Stimulated activated CD4-positive, alpha-beta T cell treated with anti-CD3 and anti-CD28 coated beads, Interleukin-2, amount 100 ng/mL, for 48 hours (primary cell): ENCODE data around the gene WDR26.
A peak's percentile ranks its signal among the peaks of the same experiment; 100 is the strongest.
"Not testable (repeated sequence)": the region's sequence is repeated elsewhere in the genome, so short reads cannot be mapped to it uniquely, and the experiment has no call there.

Experiments used
- DNase-seq, 2 donors: peaks; one replicate each; pipeline ENCODE4 v3.0.0-alpha.2; 2020

Gene WDR26

DNA sequence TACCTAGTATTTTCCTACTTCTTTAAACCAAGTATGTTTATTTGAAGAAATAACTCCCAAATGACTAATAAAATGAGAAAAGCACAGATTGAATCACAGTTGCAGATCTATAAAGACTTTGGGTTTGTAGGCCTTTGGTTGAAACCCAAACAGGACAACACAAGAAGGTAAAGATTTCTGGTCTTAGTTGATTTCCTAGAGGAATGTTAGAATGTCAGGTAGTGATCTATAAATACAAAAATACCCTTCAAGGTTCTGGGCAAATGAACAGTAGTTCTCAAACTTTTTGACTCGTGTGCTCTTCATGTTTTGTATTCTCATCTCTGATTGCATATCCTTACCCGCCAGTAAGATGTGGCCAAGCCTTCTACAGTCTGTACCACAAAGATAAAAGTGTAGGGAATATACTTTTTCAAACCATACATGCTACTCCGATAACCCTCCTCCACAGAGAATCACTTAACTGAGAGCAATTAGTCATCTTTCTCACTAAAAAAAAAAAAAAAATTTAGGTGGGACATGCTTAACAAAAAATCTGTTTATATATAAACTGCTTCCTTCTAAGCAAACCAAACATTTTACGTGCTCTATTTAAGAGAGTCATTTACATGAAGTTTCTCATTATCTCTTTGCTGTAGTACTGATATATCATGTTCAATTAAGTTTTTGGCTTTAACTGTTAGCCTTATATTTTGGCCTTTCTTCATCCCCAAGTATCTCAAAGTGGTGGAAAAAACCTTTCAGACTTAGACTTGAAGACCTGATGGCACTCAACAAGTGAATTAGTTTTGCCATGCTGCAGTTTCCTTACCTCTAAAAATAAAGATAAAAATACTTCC is 42.0 kb downstream of the WDR26 start:
- DNase-seq, result no peak

DNA sequence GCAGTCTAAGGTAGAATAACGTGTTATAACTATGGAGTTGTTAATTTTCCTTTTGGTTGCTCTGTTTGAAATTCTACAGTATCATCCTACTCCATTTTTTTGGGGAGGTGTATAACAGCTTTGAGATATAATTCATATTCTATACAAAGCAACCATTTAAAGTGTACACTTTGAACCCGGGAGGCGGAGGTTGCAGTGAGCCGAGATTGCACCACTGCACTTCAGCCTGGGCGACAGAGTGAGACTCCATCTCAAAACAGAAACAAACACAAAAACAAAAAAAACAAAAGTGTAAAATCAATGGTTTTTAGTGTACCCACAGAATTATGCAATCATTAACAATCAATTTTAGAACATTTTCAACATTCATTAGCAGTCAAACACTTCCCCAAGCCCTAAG is 44.1 kb downstream of the WDR26 start:
- no peak for DNase-seq

DNA sequence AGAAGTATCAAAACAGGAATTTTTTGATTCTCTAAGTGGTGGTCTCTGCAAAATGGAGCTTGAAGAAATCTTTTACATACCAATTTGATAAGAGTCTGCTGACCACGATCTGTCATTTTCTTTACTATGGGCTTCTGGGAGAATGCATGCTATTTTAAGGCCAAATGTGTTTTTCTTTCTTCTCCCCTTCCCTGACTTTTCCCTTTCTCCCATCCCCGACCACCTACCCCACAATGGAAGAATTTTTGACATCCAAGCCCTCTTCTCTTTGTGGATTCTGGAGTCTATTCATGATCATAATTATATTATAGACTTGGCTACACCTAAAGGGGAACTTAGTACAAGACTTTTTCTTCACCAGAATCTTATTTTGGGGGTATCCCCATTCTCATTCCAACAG is 46.7 kb downstream of the WDR26 start:
- DNase-seq, result no peak

DNA sequence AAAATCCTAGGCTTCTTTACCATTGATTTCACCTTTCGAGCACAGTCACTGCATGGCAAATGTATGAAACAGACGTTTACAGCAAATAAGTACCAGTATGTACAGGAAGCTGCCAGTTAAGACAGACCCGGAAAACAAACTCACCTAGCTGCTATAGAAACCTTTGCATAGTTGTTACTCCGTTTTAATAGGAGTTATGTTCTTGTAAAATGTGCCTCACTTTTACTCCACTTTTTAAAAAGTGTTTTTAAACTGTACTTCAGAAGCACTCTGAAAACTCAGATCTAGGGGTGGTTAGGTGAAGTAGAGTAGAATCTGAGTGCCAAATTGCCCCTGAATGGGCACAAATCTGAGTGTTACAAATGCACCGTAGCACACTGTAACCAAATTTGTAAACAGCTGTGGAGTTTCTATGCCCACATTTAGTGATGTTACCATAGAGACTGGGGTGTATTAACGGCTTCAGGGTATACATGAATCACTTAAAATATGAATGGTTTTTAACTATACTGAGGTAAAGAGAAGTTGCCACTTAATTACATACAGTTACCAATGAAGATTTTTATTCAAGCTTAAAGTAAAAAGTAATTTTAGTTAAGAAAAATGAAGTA is 47.2 kb downstream of the WDR26 start:
- DNase-seq, result no peak

DNA sequence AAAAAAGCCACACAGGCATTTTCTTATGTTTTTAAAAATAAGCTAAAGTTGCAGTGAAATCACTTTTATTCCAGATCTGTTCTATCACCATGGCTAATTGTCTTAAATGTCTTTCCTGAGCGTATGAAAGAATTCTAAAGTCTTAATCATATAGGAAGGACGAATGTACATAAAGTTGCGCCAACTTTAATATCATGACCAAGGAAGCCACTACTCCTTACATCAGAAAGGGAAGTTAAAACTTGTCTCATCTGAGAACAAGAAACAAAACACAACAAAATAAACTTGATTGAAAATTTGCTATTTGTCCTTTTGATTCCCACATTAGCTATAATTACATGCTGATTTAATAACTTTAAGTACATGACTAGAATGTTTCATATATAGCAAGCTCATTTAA is 51.4 kb downstream of the WDR26 start:
- DNase-seq, result no peak

DNA sequence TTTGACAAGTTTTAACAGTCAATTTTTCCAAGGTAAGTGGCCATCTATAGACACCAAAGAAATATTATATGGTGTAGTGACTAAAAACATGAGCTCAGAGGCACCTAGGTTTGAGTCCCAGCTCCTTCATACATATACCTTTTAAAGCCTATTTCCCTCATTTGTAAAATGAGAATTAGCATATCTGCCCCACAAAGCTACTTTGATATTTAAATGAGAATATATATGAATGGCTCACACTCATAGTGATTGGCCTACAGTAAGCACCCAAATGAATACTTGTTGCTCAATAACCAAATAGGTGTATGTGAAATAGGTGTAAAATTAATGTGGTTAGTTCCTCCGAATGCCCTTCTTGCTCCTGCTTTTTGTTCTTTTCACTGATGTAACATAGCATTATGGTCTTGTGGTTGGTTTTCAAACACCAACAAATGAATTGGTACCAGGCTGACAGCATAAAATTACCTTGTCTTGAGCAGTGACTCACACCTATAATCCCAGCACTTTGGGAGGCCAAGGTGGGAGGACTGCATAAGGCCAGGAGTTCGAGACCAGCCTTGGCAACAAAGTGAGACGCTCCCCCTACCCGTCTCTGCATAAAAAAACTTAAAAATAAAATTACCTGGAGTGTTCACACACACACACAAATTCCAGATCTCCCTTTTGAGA is 52.6 kb downstream of the WDR26 start:
- DNase-seq, result no peak

DNA sequence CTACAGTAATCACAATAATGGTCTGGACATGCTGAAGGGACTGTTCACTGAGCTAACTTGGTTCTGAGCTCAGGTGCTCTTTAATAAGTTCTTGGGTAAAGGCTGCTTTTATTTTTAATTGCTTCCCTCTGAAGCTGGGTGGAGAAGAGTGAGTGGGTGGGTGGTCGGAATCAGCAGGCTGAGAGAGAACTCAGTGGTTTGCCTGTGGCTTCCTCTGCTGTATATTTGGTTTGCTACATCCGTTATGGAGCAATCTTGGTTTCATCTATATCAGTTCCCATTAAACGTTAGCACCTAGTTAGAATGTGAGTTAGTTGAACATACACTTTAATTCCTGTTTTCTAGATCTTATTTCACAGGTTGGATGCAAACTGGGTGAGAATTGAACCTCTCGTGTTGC is 54.6 kb downstream of the WDR26 start:
- DNase-seq, result peak in 1 of 2 donors; percentile 39

DNA sequence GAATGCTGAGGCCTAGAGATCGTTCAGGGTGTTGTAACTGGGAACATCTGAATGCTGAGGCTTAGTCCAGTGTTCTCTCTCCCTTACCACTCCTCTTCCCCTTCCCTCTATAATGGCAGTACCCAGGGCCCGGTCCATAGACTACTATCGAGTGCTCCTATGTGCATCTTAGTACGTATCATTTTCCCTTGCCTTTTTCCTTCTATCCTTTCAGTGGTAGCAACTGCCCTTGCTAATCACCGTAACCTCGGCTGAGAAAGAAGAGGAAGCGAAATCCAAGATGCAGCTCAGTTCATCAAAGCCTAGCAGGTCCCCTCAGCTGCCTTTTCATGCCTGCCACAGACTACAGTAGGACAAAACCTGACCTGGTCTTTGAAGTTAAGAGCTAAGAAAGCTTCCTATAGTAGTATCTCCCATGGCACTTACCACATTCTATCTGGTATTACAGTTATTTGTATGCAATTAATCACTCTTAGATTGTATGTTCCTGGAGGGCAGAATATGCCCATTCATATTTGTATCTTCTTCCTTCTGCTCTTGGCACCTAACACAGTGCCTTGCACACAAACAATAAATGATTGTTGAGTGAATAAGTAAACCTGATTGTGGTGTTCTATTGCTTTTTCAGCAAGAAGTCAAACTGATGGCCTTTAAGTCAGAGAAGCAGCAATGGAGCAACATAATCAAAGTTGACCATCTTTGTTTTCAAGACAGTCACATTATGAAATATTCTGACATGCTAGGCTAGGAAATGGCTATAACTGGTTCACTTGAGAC is 55.6 kb downstream of the WDR26 start:
- no peak for DNase-seq

DNA sequence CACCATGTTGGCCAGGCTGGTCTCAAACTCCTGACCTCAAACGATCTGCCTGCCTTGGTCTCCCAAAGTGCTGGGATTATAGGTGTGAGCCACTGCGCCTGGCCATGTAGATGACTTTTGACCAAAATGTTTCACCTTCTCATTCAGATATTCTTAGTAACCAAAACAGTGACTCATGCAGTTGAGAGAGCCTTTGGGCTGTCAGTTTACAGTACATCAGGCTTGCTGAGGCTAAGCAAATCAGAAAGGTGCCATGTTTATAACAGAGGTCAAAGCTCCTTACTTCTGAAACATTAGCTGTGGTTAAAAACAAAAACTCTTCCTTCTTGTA is 57.0 kb downstream of the WDR26 start:
- no peak for DNase-seq

DNA sequence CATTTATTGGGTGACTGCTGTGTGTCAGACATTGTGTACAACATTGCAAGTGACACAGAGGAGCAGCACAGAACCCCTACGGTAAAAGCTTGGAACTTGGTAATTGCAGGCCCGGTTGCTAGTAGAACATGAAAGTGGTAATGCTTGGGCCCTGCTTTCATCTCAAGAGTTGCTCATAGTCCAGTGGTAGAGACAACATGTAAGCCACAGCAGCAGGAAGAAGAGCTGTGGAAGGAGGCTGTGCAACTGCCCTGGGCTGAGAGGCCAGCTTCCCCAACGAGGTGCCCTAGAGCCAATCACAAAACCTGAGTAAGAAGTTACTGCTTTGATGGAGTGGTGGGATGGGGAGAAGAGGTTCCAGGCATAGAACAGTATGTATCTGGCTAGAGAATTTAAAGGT is 59.5 kb downstream of the WDR26 start:
- no peak for DNase-seq

DNA sequence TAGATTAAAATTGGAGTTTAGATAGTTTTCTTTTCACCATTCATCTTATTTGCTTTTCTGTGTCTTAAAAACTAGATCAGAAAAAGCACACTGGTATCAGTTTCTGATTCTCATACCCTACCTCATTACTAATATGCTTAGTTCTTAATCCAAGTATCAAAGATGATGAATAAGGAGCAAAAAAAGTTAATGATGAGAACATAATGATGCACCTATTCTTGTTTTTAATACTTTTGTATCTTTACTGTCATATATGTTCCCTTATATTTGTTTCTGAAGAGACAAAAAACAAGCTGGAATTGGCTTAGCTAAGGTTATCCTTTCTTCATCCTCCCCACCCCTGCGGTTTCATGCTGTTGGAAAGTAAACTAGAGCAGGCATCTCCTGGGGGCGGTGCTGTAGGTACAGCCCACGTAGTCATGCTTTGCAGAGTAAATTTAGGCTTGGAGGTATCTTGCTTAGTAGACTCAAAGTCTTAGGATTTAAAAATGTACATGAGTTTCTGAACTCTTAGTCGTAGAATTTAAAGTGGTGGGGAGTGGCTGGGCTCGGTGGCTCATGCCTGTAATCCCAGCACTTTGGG is 61.5 kb downstream of the WDR26 start:
- no peak for DNase-seq

DNA sequence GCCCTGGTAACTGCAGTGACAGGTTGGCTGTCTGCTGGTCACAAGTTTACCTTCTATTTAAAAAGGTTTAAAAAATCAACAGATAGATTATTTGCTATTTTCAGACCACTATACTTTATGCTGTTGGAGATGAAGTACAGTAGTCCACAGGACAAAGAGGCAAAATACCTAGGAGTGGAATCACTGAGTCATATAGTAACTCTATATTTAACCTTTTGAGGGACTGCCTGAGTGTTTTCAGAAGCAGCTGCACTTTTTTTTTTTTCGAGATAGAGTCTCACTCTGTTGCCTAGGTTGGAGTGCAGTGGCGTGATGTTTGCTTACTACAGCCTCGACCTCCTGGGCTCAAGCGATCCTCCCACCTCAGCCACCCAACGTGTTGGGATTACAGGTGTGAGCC is 66.2 kb downstream of the WDR26 start:
- DNase-seq, result no peak

DNA sequence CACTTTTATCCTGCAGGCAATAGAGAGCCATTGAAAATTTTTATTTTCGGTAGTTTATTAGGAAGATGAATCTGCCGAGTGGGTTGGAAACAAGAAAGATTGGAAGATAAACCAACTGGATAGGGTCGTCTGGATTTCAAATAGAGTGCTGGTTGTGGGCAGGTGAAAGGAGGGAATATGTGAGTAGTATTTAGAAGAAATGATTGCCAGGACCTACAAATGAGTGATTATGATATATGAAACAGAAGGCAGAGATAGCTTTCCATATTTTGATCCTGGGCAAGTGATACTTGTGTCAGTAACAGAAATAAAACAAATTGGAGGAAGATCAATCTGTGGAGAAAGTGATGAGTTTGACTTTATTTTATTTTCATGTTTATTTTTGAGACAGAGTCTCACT is 75.4 kb downstream of the WDR26 start:
- no peak for DNase-seq

DNA sequence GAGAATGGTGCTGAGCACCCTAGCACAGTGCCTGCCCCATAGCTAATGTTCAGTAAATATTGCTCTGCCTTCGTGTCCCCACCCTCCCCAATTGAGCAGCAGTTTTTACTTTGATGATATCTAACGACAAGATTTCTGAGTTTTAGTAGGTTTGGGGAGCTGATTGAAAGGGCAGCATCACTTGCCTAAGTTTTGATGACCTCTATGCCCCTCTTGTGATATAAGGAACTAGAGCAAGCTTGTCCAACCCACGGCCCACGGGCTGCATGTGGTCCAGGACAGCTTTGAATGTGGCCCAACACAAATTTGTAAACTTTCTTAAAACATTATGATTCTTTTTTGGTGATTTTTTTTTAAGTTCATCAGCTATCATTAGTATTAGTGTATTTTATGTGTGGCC is 76.4 kb downstream of the WDR26 start:
- no peak for DNase-seq

DNA sequence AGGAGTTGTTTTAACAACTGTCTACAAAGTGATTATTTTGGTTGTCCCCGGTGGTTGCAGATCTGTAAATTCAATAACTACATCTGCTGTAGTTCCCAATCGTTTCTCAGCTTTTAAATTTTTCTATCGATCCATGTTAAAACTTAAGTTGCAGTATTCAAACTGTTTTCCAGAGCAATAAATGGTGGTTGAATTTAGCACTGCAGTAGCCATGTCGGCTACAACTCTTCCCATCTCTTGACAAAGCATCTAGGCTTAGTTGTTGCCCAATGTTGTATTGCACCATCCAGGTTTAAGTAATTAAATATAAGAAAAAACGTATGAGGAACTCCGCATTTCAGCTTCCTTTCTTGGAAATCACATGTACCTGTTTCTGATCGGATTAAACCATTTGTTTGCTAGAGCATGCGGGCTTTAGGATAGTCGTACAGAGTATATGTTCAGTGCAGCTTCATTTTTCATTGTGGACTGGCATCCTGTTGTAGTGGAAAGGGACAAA is 76.9 kb downstream of the WDR26 start:
- no peak for DNase-seq

DNA sequence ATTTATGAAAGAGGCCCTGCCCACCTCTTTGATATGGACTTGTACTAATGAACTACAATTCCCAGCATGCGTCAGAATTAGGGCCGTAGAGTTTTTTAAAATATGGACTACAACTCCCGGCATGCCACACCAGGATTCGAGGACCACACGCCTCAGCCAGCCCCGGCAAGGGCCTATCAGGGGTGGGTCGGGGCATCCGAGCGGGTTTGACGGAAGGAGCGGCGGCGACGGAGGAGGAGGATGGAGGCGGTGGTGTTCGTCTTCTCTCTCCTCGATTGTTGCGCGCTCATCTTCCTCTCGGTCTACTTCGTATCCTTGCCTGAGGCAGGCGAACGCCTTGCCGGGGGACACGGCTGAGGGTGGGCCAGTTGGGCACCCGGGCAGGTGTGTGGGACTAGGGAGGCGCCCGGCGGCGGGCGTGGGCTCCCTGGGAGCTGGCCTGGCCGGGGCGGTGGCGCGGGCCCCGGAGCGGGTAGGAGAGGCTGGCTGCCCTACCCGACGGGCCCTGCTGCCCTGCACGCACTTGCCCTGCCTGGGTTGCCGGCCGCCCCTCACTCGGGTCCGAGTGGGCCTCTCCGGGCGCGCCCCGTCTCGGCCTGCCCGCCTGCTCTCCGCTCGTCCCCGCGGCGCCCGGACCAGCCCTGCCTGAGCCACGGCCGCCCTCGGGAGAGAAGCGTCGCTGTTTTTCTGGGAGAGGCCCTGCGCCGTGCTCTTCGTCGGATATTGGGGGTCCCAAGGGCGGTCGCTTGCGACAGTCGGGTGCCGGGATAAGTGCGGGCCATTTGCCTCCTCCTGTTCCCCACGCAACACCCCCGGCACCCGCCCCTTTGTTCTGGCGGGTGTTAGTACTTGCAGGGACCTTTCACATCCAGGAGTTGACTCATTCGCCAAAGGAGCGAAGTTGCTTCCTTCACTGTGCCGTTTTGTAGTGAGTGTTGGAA is 77.6 kb downstream of the WDR26 start, which contains the start of gene CNIH4:
Gene CNIH4 (plus strand): TSS at position 195 of the 941 bp plus-strand sequence. CDS start 46 bp downstream, at position 241.
- peak; percentile 82 for DNase-seq

DNA sequence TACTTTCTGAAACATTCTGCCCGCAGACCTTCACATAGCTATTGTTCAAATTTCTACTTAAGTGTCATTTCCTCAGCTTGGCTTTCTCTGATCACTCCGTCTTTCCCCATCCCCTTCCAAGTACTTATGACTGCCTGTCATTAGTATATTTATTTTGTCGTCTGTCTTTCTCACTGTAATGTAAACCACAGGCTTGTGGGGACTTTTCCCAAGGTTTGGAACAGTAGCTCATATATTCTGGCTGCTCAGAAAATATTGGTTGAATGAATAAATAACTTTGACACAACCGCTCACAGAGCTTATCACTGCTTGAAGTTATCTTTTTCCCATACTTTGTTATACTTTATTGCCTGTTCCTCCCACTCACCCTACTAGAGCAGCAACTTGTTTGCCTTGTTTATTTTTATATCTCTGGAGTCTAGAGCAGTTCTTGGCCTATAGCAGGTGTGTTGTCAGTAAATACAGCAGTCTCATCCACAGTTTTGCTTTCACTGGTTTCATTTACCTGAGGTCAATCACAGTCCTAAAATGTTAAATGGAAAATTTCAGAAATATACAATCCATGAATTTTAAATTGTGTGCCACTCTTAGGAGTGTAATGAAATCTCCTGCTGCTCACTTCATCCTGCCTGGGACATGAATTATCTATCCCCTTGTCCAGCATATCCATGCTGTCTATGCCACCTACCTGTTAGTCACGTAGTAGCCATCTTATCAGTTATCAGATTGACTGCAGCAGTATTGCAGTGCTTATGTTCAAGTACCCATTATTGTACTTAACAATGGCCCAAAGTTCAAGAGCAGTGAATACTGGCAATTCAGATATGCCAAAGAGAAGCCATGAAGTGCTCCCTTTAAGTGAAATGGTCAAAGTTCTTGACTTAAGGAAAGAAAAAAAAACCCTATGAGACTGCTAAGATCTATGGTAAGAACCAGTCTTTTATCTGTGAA is 80.3 kb downstream of the WDR26 start:
- no peak for DNase-seq

DNA sequence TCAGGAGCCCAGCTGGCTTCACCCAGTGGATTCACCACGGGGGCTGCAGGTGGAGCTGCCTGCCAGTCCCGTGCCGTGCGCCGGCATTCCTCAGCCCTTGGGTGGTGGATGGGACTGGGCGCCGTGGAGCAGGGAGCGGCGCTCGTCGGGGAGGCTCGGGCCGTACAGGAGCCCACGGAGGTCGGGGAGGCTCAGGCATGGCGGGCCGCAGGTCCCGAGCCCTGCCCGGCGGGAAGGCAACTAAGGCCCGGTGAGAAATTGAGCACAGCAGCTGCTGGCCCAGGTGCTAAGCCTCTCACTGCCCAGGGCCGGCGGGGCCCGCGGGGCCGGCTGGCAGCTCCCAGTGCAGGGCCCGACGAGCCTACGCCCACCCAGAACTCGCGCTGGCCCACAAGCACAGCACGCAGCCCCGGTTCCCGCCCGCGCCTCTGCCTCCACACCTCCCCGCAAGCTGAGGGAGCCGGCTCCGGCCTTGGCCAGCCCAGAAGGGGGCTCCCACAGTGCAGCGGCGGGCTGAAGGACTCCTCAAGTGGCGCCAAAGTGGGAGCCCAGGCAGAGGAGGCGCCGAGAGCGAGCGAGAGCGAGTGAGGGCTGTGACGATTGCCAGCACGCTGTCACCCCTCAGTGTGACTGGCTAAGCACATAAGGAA is 82.0 kb downstream of the WDR26 start:
- not testable (repeated sequence) for DNase-seq

DNA sequence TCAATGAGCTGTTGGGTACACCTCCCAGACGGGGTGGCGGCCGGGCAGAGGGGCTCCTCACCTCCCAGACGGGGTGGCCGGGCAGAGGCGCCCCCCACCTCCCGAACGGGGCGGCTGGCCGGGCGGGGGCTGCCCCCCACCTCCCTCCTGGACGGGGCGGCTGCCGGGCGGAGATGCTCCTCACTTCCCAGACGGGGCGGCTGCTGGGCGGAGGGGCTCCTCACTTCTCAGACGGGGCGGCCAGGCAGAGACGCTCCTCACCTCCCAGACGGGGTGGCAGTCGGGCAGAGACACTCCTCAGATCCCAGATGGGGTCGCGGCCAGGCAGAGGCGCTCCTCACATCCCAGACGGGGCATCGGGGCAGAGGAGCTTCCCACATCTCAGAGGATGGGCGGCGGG is 84.9 kb downstream of the WDR26 start:
- not testable (repeated sequence) for DNase-seq

DNA sequence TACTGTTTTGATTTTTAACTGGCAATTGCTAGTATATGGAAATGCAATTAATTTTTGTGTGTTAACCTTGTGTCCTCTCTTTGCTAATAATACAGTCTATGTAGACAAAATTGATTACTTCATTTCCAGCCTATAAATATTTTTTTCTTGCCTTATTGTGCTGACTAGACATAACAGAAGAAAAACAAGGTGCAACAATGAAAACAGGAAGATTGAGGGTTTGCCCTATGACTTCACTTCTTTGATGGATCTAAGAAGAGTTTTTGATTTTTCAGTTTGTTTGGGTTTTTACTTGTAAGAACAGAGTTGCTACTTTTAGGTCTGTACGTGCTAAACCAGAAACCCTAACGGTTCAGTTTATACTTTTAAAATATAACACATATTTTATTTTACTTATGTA is 86.5 kb downstream of the WDR26 start:
- DNase-seq, result no peak
